Measurements from ENCODE around the gene GSC. TPM values are rescaled to one million over a fixed set of nuclear protein-coding genes. Genes with fewer than 3 reads are reported as not detected.

Gene GSC
- total and polyA plus RNA-seq, 2 donors from 2014 or later = not detected

DNA sequence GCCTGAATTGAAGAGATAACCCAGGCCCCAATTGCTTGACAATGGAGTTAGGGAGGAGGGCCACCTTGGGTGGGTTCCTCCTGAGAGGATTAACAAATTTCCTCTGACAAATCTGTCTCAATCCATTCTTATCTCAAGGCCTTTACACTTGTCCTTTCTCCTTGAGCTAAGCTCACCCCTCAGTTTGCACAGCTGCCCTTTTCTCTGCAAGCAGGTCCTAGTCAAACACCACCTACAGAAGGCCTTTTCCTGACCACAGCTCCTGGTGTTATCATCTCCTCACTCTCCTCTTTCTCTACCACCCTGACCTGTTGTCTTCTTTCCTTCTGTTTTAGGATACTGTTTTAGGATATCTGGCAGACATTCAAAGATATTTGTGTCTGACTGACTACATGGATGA is 26.4 kb upstream of the GSC start:
- TF ChIP-seq, protein P1, sequence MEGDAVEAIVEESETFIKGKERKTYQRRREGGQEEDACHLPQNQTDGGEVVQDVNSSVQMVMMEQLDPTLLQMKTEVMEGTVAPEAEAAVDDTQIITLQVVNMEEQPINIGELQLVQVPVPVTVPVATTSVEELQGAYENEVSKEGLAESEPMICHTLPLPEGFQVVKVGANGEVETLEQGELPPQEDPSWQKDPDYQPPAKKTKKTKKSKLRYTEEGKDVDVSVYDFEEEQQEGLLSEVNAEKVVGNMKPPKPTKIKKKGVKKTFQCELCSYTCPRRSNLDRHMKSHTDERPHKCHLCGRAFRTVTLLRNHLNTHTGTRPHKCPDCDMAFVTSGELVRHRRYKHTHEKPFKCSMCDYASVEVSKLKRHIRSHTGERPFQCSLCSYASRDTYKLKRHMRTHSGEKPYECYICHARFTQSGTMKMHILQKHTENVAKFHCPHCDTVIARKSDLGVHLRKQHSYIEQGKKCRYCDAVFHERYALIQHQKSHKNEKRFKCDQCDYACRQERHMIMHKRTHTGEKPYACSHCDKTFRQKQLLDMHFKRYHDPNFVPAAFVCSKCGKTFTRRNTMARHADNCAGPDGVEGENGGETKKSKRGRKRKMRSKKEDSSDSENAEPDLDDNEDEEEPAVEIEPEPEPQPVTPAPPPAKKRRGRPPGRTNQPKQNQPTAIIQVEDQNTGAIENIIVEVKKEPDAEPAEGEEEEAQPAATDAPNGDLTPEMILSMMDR (IDR thresholded peaks at IDR 0.05; ENCODE audit: borderline replicate concordance, extremely low read depth, insufficient read depth) = no peak
- H3K9me3 ChIP-seq (ENCODE audit: control insufficient read depth in 2 of 3, insufficient read depth in 1 of 3, low read length in 3 of 3) = no peaks in the 10 kb centered on the region
- no peak overlapping the region for H3K4me3 ChIP-seq (ENCODE audit: low read length in 3 of 3)
- no peaks in the 10 kb centered on the region for H3K36me3 ChIP-seq (ENCODE audit: control insufficient read depth in 2 of 3, insufficient read depth in 3 of 3, low read length in 3 of 3)
- FAIRE-seq = no peak
- H3K27me3 ChIP-seq (ENCODE audit: control insufficient read depth, insufficient read depth, low read length) = no peaks in the 10 kb centered on the region
- intact Hi-C loops (cut with DNase I) = no loop called here
- no peaks in the 10 kb centered on the region for H3K4me1 ChIP-seq (ENCODE audit: control insufficient read depth in 2 of 3, insufficient read depth in 2 of 3, low read depth in 1 of 3, low read length in 3 of 3)
- H3K27ac ChIP-seq (ENCODE audit: low read depth in 2 of 2, low read length in 2 of 2) = no peak overlapping the region
- no peak for DNase-seq
- no peak overlapping the region for H3K9ac ChIP-seq (ENCODE audit: low read length in 3 of 3)

DNA sequence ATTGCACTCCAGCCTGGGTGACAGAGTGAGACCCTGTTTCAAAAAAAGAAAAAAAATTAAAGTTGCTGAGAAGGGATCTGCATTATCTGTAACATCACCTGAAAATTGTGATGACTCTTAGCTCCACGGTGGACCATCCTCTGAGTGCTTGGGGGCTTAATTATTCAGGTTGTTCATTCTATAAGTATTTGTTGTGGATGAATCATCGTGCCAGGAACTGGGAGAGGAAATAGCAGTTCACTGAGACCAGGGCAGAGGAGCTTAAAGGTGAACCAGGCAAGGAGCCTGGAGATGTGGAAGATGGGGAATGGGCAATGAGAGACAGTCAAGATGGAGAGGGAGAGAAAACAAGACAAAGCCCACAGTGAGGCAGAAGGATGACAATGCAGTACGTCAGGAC is 25.5 kb upstream of the GSC start:
- Histone ChIP-seq H3K4me1 (ENCODE audit: control insufficient read depth in 2 of 3, insufficient read depth in 2 of 3, low read depth in 1 of 3, low read length in 3 of 3) (no peaks in the 10 kb centered on the region), H3K9me3 (ENCODE audit: control insufficient read depth in 2 of 3, insufficient read depth in 1 of 3, low read length in 3 of 3) (peaks cover 0 to 2% (median 0%) of the 10 kb centered on the region in 3 donors), H3K27ac (ENCODE audit: low read depth in 2 of 2, low read length in 2 of 2) (no peak overlapping the region), H3K36me3 (ENCODE audit: control insufficient read depth in 2 of 3, insufficient read depth in 3 of 3, low read length in 3 of 3) (no peaks in the 10 kb centered on the region), H3K27me3 (ENCODE audit: control insufficient read depth, insufficient read depth, low read length) (no peaks in the 10 kb centered on the region), H3K4me3 (ENCODE audit: low read length in 3 of 3) (no peak overlapping the region), H3K9ac (ENCODE audit: low read length in 3 of 3) (no peak overlapping the region)
- TF ChIP-seq, protein P1 (IDR thresholded peaks at IDR 0.05; ENCODE audit: borderline replicate concordance, extremely low read depth, insufficient read depth) = no peak
- FAIRE-seq (no peak), DNase-seq (no peak)
- intact Hi-C loops (cut with DNase I) = no loop called here

DNA sequence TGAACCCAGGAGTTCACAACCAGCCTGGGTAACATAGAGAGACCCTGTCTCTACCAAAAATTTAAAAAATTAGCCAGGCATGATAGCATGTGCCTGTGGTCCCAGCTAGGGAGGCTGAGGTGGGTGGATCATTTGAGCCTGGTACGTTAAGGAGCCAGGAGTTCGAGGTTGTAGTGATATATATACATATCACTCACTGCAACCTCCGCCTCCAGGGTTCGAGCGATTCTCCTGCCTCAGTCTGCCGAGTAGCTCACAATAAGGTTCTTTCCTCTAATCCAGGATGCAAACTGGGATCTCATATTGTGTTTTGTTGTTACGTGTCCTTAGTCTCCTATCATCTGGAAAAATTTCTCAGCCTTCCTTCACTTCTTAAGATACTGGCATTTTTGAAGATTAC is 24.0 kb upstream of the GSC start:
- intact Hi-C loops (cut with DNase I) = no loop called here
- FAIRE-seq (no peak), DNase-seq (no peak)
- no peak overlapping the region for H3K4me3 ChIP-seq (ENCODE audit: low read length in 3 of 3)
- H3K36me3 ChIP-seq (ENCODE audit: control insufficient read depth in 2 of 3, insufficient read depth in 3 of 3, low read length in 3 of 3) = no peaks in the 10 kb centered on the region
- TF ChIP-seq, protein P1 (IDR thresholded peaks at IDR 0.05; ENCODE audit: borderline replicate concordance, extremely low read depth, insufficient read depth) = no peak
- H3K9me3 ChIP-seq (ENCODE audit: control insufficient read depth in 2 of 3, insufficient read depth in 1 of 3, low read length in 3 of 3) = peaks cover 0 to 2% (median 0%) of the 10 kb centered on the region in 3 donors
- H3K9ac ChIP-seq (ENCODE audit: low read length in 3 of 3) = no peak overlapping the region
- H3K27ac ChIP-seq (ENCODE audit: low read depth in 2 of 2, low read length in 2 of 2) = no peak overlapping the region
- no peaks in the 10 kb centered on the region for H3K4me1 ChIP-seq (ENCODE audit: control insufficient read depth in 2 of 3, insufficient read depth in 2 of 3, low read depth in 1 of 3, low read length in 3 of 3)
- no peaks in the 10 kb centered on the region for H3K27me3 ChIP-seq (ENCODE audit: control insufficient read depth, insufficient read depth, low read length)

DNA sequence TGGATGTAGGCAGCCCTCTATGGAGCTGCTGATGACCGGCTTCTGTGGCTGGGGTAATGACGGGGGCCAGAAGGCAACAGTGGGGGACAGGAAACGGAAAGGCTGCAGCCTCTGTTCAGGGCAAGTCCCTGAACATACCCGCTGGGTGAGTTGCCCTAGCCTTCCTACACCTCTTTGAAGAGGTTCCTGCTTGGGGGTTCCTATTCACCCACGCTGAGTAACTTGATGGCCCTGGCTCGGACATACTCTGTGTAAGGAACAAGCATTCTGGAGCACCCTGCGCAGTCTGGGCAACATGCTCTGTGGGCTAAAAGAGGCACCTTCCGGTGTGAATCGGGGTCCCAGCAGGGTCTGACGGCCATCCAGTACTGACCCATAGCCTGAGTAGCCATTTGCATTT is 17.7 kb upstream of the GSC start:
- no peaks in the 10 kb centered on the region for H3K27me3 ChIP-seq (ENCODE audit: control insufficient read depth, insufficient read depth, low read length)
- no peaks in the 10 kb centered on the region for H3K4me1 ChIP-seq (ENCODE audit: control insufficient read depth in 2 of 3, insufficient read depth in 2 of 3, low read depth in 1 of 3, low read length in 3 of 3)
- TF ChIP-seq, protein P1 (IDR thresholded peaks at IDR 0.05; ENCODE audit: borderline replicate concordance, extremely low read depth, insufficient read depth) = no peak
- H3K36me3 ChIP-seq (ENCODE audit: control insufficient read depth in 2 of 3, insufficient read depth in 3 of 3, low read length in 3 of 3) = no peaks in the 10 kb centered on the region
- no peak overlapping the region for H3K9ac ChIP-seq (ENCODE audit: low read length in 3 of 3)
- intact Hi-C loops (cut with DNase I) = no loop called here
- H3K27ac ChIP-seq (ENCODE audit: low read depth in 2 of 2, low read length in 2 of 2) = no peak overlapping the region
- no peak overlapping the region for H3K4me3 ChIP-seq (ENCODE audit: low read length in 3 of 3)
- DNase-seq = no peak
- peaks cover 0 to 2% (median 0%) of the 10 kb centered on the region in 3 donors for H3K9me3 ChIP-seq (ENCODE audit: control insufficient read depth in 2 of 3, insufficient read depth in 1 of 3, low read length in 3 of 3)
- no peak for FAIRE-seq

Measured in kidney (tissue), 14 donors.